ENCODE measurements around the gene GRID1. TPM values are rescaled to one million over a fixed set of nuclear protein-coding genes. Genes with fewer than 3 reads are reported as not detected.
"Not testable (repeated sequence)": the region's sequence is repeated elsewhere in the genome, so short reads cannot be mapped to it uniquely, and the experiment has no call there.

Gene GRID1
- total and polyA plus RNA-seq, 8 donors = 0.31 to 8.5 (median 1.0) TPM; not detected in 1

DNA sequence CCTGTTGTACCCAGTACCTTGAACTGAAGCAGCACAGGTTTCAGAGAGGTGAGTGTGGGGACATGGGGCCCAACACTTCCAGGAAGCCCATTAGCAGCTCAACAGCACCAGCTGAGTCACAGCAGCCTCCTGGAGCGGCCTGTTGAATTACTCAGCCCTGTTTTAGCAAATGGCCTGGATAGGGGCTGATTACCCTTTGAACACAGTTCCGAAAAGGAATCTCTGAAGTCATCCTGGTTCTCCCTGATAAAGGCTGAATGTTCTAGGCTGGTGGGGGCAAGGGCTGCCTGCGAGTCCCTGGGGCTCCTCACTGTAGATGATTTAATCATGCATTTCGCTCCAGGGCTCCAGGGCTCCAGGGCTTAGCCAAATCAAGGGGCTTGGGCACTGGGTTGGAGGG lies 287.5 kb downstream of the GRID1 start:
- Histone ChIP-seq H3K9me3 (no peaks in the 10 kb centered on the region), H3K4me3 (no peak overlapping the region), H3K27ac (no peak overlapping the region), H3K27me3 (peaks cover 0 to 6% (median 0%) of the 10 kb centered on the region in 3 donors), H3K4me1 (no peaks in the 10 kb centered on the region), H3K36me3 (no peaks in the 10 kb centered on the region)
- peak; percentile 5 to 20 for DNase-seq
- intact Hi-C loops (cut with DNase I; ENCODE audit: low total_unique reads) = no loop called here
- TF ChIP-seq POLR2AphosphoS5 (IDR thresholded peaks at IDR 0.05) (no peak), CTCF (IDR thresholded peaks at IDR 0.05) (no peak), POLR2A (IDR thresholded peaks at IDR 0.05) (no peak), EP300 (IDR thresholded peaks at IDR 0.05) (no peak)
- WGBS, 5 donors = 51 to 70% (median 58%) methylated on average over 4 of the region's 4 CpGs

- Histone ChIP-seq H3K4me3 (no peak overlapping the region), H3K27me3 (peaks cover 0 to 3% (median 0%) of the 10 kb centered on the region in 3 donors), H3K4me1 (no peaks in the 10 kb centered on the region), H3K27ac (no peak overlapping the region), H3K9me3 (no peaks in the 10 kb centered on the region), H3K36me3 (no peaks in the 10 kb centered on the region)
- peak in 1 of 2 donors; percentile 13 for DNase-seq
- 69 to 82% (median 73%) methylated on average over 5 of the region's 5 CpGs for WGBS, 5 donors
- intact Hi-C loops (cut with DNase I; ENCODE audit: low total_unique reads) = no loop called here
- no peak for TF ChIP-seq POLR2A (IDR thresholded peaks at IDR 0.05)
- no peak for TF ChIP-seq POLR2AphosphoS5 (IDR thresholded peaks at IDR 0.05)
- TF ChIP-seq CTCF (IDR thresholded peaks at IDR 0.05) = no peak
- no peak for TF ChIP-seq EP300 (IDR thresholded peaks at IDR 0.05)
These were observed 288.0 kb downstream of the GRID1 start for GRCh38 chr10:86078639-86079035.

DNA sequence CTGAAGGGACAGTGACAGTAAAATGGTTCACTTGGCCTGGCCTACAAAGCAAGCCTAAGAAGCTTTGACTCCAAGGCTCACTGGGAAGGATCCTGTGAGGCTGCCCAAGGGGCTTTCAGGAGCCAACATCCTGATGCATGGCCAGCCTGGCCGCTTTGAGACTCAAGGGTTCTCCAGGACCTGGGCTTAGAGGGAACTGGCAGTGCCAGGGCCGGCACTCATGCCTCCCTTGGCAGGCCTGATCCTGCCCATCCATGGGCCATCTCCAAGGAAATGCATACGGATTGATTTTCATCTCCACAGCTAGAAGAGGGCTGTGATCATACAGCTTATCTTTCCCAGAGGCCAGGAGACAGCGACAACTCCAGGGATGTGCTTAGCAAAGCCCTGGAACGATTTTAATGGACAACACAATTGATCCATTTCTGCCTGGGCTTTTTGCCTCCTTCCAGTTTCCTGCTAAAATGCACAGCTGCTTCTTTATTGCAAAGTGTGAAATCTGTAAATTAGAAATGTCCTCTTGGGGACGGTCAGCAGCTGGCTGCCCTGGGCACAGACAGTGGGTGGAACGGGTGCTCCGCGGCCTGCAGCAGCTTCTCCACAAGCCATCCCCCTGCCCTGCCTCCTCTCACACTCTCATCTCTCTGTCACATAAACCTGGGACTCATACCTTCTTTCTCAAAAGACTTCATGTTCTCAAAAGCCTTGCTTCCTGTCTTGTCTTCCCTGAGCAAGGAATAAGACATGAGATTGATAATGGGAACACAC lies 288.5 kb downstream of the GRID1 start:
- Histone ChIP-seq H3K27me3 (peaks cover 0 to 5% (median 0%) of the 10 kb centered on the region in 3 donors), H3K9me3 (no peaks in the 10 kb centered on the region)
- intact Hi-C loops (cut with DNase I; ENCODE audit: low total_unique reads) = no loop called here

DNA sequence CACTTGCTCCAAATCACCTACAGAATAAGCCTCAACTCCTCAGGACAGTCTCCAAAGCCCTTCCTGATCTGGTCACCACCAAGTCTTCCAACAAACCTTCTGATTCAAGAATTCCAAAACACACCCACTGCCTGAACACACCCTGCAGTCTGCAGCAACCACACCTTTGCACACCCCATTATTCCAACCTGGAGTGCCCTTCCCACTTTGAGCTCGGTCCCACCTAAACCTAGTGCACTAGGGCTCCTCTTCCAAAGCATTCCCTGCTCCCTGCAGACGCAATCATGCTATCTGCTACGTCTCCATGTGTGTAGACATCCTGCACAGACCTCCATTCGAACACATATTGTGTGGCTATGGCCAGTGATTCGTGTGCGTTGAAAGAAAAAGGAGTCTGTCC lies 289.3 kb downstream of the GRID1 start:
- intact Hi-C loops (cut with DNase I; ENCODE audit: low total_unique reads) = no loop called here
- Histone ChIP-seq H3K36me3 (no peaks in the 10 kb centered on the region), H3K9me3 (no peaks in the 10 kb centered on the region), H3K4me3 (no peak overlapping the region), H3K27ac (no peak overlapping the region), H3K27me3 (peaks cover 0 to 5% (median 0%) of the 10 kb centered on the region in 3 donors), H3K4me1 (no peaks in the 10 kb centered on the region)
- 73 to 87% (median 81%) methylated on average over 6 of the region's 6 CpGs for WGBS, 5 donors
- peak in 1 of 2 donors; percentile 7 for DNase-seq
- TF ChIP-seq POLR2A (IDR thresholded peaks at IDR 0.05) (no peak), CTCF (IDR thresholded peaks at IDR 0.05) (no peak), EP300 (IDR thresholded peaks at IDR 0.05) (no peak), POLR2AphosphoS5 (IDR thresholded peaks at IDR 0.05) (no peak)

More for the DNA sequence above, 288.5 kb downstream of the GRID1 start:
- TF ChIP-seq CTCF (IDR thresholded peaks at IDR 0.05) (no peak), POLR2A (IDR thresholded peaks at IDR 0.05) (no peak), POLR2AphosphoS5 (IDR thresholded peaks at IDR 0.05) (no peak), EP300 (IDR thresholded peaks at IDR 0.05) (no peak)
- 82 to 88% (median 85%) methylated on average over 7 to 9 of the region's 9 CpGs for WGBS, 5 donors
- H3K36me3 ChIP-seq = no peaks in the 10 kb centered on the region
- peak in 1 of 2 donors; percentile 14 for DNase-seq
- H3K4me3 ChIP-seq = no peak overlapping the region
- no peaks in the 10 kb centered on the region for H3K4me1 ChIP-seq
- H3K27ac ChIP-seq = no peak overlapping the region

DNA sequence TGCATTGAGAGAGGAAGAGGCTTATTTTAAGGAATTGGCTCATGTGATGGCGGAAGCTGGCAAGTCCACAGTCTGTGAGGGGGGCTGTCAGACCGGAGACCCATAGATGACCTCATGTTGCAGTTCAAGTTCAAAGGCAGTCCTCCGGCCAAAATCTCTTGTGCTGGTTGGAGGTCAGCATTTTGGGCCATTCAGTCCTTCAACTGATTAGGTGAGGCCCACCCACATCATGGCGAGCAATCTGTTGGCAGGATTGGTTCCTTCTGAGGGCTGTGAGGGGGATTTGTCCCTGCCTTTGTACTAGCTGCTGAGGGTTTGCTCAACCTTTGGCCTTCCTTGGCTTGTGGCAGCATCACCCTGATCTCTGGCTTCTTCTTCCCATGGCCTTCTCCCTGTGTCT lies 290.1 kb downstream of the GRID1 start:
- H3K9me3 ChIP-seq; H3K4me1 ChIP-seq; intact Hi-C loops (cut with DNase I; ENCODE audit: low total_unique reads); H3K27ac ChIP-seq; H3K36me3 ChIP-seq; H3K4me3 ChIP-seq; H3K27me3 ChIP-seq: not testable (repeated sequence)
- DNase-seq = peak in 1 of 2 donors; percentile 1
- 89 to 94% (median 93%) methylated on average over 4 of the region's 4 CpGs for WGBS, 5 donors
